HepG2 (cell line): ENCODE data around the gene ATF6. TPM values are rescaled to one million over a fixed set of nuclear protein-coding genes. Genes with fewer than 3 reads are reported as not detected.

ENCODE experiments used
- ATAC-seq: fragments of 200-7000 bp; cut with Tn5 transposase; 3 replicates; pipeline ENCODE4 v1.9.1; 2020; ENCODE audit warnings: mild to moderate bottlenecking, moderate library complexity
- BruUV-seq: library from RNA; stranded (reverse); fragments of 400-500 nt; replicated peaks from 2 replicates; lab custom pipeline; 2021; lab: Mats Ljungman, UMichigan
- CTCF ChIA-PET: fragments of 300-600 bp; formaldehyde crosslinking; extraction: SDS; loops from one replicate; lab custom pipeline; 2021; ENCODE audit warnings: low total read pairs, inconsistent platforms, low intra/inter-chr PET ratio; lab: Yijun Ruan, JAX
- POLR2A ChIA-PET: fragments of 350-600 bp; sonication (Branson Sonifier 250); formaldehyde crosslinking; loops from one replicate; lab custom pipeline; 2020; ENCODE audit warnings: antibody characterized with exemption, inconsistent platforms; lab: Yijun Ruan, JAX
- DNase-seq: peaks from one replicate; pipeline ENCODE4 v3.0.0-alpha.2; 2015; ENCODE audit warnings: low spot score
- FAIRE-seq: peaks from 3 replicates; lab custom pipeline; 2011; peaks lifted over from hg19 to GRCh38; lab: Jason Lieb, UNC
- H2AFZ ChIP-seq: one replicate; pipeline ENCODE4 v1.6.1; 2011; ENCODE audit warnings: low read length, inconsistent platforms
- H3K27ac ChIP-seq: fragments of 300-600 bp; 3 replicates; pipeline ENCODE4 v1.8.0; 2011; ENCODE audit warnings: mixed run types, mild to moderate bottlenecking, mixed read lengths, low read length, inconsistent platforms; ENCODE audit not compliant: insufficient read depth; ENCODE audit errors: extremely low read length
- H3K27me3 ChIP-seq, 2 experiments: fragments of 200-600 bp in 1 of 2; 2 replicates in 1 of 2; 3 replicates in 1 of 2; pipeline versions ENCODE4 v1.6.0 to v1.8.0; 2011; ENCODE audit warnings: low read length in 2 of 2, mild to moderate bottlenecking in 2 of 2, moderate library complexity in 2 of 2, inconsistent platforms in 1 of 2; ENCODE audit not compliant: insufficient read depth in 2 of 2, control insufficient read depth in 1 of 2
- H3K36me3 ChIP-seq, 2 experiments: fragments of 200-600 bp in 1 of 2; replicated peaks in 1 of 2; 2 replicates in 1 of 2; 3 replicates in 1 of 2; pipeline versions ENCODE4 v1.5.1 to v1.8.0; 2011; ENCODE audit warnings: low read length in 2 of 2, inconsistent platforms in 1 of 2; ENCODE audit not compliant: insufficient read depth in 2 of 2, control insufficient read depth in 1 of 2
- H3K4me1 ChIP-seq: 2 replicates; pipeline ENCODE4 v1.5.1; 2012; ENCODE audit warnings: low read length, inconsistent platforms; ENCODE audit not compliant: insufficient read depth
- H3K4me2 ChIP-seq: 2 replicates; pipeline ENCODE4 v1.6.0; 2011; ENCODE audit warnings: low read depth, low read length, inconsistent platforms
- H3K4me3 ChIP-seq, 3 experiments: fragments of 200-600 bp in 1 of 3; sonication (generic), shearing (Covaris generic) in 1 of 3; replicated peaks in 1 of 3; 2 replicates each; pipeline ENCODE4 v1.5.1; 2011 to 2016; ENCODE audit warnings: low read length in 3 of 3, inconsistent platforms in 2 of 3, low read depth in 2 of 3, mild to moderate bottlenecking in 2 of 3, control low read depth in 1 of 3, mixed read lengths in 1 of 3; ENCODE audit not compliant: insufficient read depth in 1 of 3
- H3K79me2 ChIP-seq: one replicate; pipeline ENCODE4 v1.6.1; 2011; ENCODE audit warnings: low read length, inconsistent platforms; ENCODE audit not compliant: insufficient read depth
- H3K9ac ChIP-seq: 2 replicates; pipeline ENCODE4 v1.6.0; 2011; ENCODE audit warnings: mild to moderate bottlenecking, low read depth, low read length, inconsistent platforms; ENCODE audit not compliant: insufficient read depth
- H3K9me3 ChIP-seq: 2 replicates; pipeline ENCODE4 v1.5.1; 2012; ENCODE audit warnings: mild to moderate bottlenecking, low read length
- H4K20me1 ChIP-seq: 2 replicates; pipeline ENCODE4 v1.6.0; 2011; ENCODE audit warnings: inconsistent platforms, mild to moderate bottlenecking, low read length, moderate library complexity; ENCODE audit not compliant: insufficient read depth
- DMAP1 ChIP-seq: IDR thresholded peaks from 2 replicates; pipeline ENCODE4 v1.6.1; 2016
- FOXK2 ChIP-seq: fragments of 450-650 bp; IDR thresholded peaks from 2 replicates; pipeline ENCODE4 v1.6.1; 2016
- HOXA5 ChIP-seq: sonication (generic); formaldehyde crosslinking; IDR thresholded peaks from 2 replicates; pipeline ENCODE4 v1.4.0; 2020; ENCODE audit warnings: missing genetic modification reagents
- MLLT10 ChIP-seq: sonication (generic); formaldehyde crosslinking; IDR thresholded peaks from 2 replicates; pipeline ENCODE4 v1.4.0; 2020; ENCODE audit warnings: missing genetic modification reagents
- MXD4 ChIP-seq: IDR thresholded peaks from 2 replicates; pipeline ENCODE4 v1.6.1; 2016; ENCODE audit warnings: mild to moderate bottlenecking, missing biosample characterization, missing genetic modification reagents
- PITX1 ChIP-seq: sonication (generic); formaldehyde crosslinking; IDR thresholded peaks from 2 replicates; pipeline ENCODE4 v1.5.1; 2020; ENCODE audit warnings: mild to moderate bottlenecking, missing genetic modification reagents
- RARG ChIP-seq: sonication (generic); formaldehyde crosslinking; IDR thresholded peaks from 2 replicates; pipeline ENCODE4 v1.4.0; 2020; ENCODE audit warnings: low read depth, mild to moderate bottlenecking, missing genetic modification reagents
- RCOR2 ChIP-seq: IDR thresholded peaks from 2 replicates; pipeline ENCODE4 v1.6.1; 2016; ENCODE audit warnings: missing biosample characterization, missing genetic modification reagents
- SCMH1 ChIP-seq: sonication (generic); formaldehyde crosslinking; IDR thresholded peaks from 2 replicates; pipeline ENCODE4 v1.9.0; 2021; ENCODE audit warnings: missing genetic modification reagents, mild to moderate bottlenecking, borderline replicate concordance
- SOX5 ChIP-seq: IDR thresholded peaks from 2 replicates; pipeline ENCODE4 v1.6.1; 2016; ENCODE audit warnings: borderline replicate concordance
- ZC3H4 ChIP-seq: sonication (generic); formaldehyde crosslinking; IDR thresholded peaks from 2 replicates; pipeline ENCODE4 v1.4.0; 2020; ENCODE audit warnings: missing genetic modification reagents, borderline replicate concordance
- ZMYM2 ChIP-seq: sonication (generic); formaldehyde crosslinking; IDR thresholded peaks from 2 replicates; pipeline ENCODE4 v1.8.0; 2022; ENCODE audit warnings: mild to moderate bottlenecking, missing genetic modification reagents
- ZNF33A ChIP-seq: sonication (generic); formaldehyde crosslinking; IDR thresholded peaks from 2 replicates; pipeline ENCODE4 v1.5.1; 2020; ENCODE audit warnings: missing genetic modification reagents, mild to moderate bottlenecking, moderate library complexity, borderline replicate concordance
- ZNF501 ChIP-seq: sonication (generic); formaldehyde crosslinking; IDR thresholded peaks from 2 replicates; pipeline ENCODE4 v1.5.1; 2020; ENCODE audit warnings: mild to moderate bottlenecking, moderate library complexity, missing genetic modification reagents
- WGBS: methylation state at CpG from one replicate; pipeline ENCODE4 v1.1.6; 2017; ENCODE audit warnings: low lambda C conversion rate; 5-methylcytosine and 5-hydroxymethylcytosine counted together
- in situ Hi-C: cut with HindIII; loops from 2 replicates; pipeline ENCODE4 v1.10.0; 2017; ENCODE audit warnings: low pct_unique_long_range_greater_than_20kb; ENCODE audit not compliant: extremely low pct_ligation_motif_present
- intact Hi-C: fragments of 100-400 bp; cut with micrococcal nuclease; formaldehyde crosslinking; loops from one replicate; pipeline ENCODE4 v1.10.0; 2022; ENCODE audit not compliant: unreplicated experiment
- polyA plus RNA-seq, 8 experiments: library from polyadenylated mRNA; depleted of rRNA in 3 of 8; stranded (reverse) in 7 of 8; unstranded in 1 of 8; fragments of >200 nt; fragmentation: Illumina TruSeq in 4 of 8; extraction: Trizol in 4 of 8; gene quantifications; 2 replicates each; pipeline versions ENCODE4 v1.2.1 to v1.2.3, GENCODE V29; 2011 to 2016; ENCODE audit warnings: low read depth in 4 of 8, missing spikeins in 1 of 8, mixed read lengths in 1 of 8; ENCODE audit not compliant: insufficient read depth in 1 of 8
- total RNA-seq, 5 experiments: library from RNA; depleted of rRNA; stranded (reverse); fragments of >200 nt; fragmentation: Illumina TruSeq; extraction: Trizol; gene quantifications; 2 replicates each; pipeline ENCODE4 v1.2.3, GENCODE V29; 2016; ENCODE audit warnings: low read depth in 1 of 5
- TF ChIP-seq, protein P1 (sequence below): sonication (generic); formaldehyde crosslinking; IDR thresholded peaks from 2 replicates; pipeline ENCODE4 v1.9.0; 2022; ENCODE audit warnings: missing genetic modification reagents, mild to moderate bottlenecking, borderline replicate concordance
- TF ChIP-seq, protein P2 (sequence below): sonication (generic); formaldehyde crosslinking; IDR thresholded peaks from 2 replicates; pipeline ENCODE4 v1.9.0; 2021; ENCODE audit warnings: missing genetic modification reagents, mild to moderate bottlenecking, borderline replicate concordance

Gene ATF6
- total and polyA plus RNA-seq, 2 of the 13 experiments (the other 11 are each of a cell fraction or from before 2014, with no cell fraction given): 13.2 to 14.5 TPM

DNA sequence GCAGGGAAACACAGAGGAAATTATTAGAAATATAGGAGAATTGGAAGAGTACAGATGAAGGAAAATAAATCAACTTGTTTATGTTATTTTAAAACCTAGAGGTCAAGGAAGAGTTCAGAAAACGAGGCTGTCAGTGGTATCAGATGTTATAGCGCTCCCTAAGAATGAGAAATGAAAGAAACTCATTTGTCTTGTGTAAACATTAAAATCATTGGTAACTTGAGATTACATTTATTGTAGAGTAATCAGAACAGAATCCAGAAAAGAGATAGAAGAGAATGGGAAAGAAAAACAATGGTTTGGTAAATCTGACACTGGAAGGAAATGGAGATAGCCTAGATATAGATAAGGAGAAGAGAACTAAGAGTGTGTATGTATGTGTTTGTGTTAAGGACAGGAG is 106.4 kb downstream of the ATF6 start:
- H3K36me3 ChIP-seq: no peaks in the 10 kb centered on the region
- H3K4me2 ChIP-seq: no peak overlapping the region
- CTCF ChIA-PET: no interaction called here
- H3K9me3 ChIP-seq: no peaks in the 10 kb centered on the region
- 88% methylated on average over 2 of the region's 2 CpGs for WGBS
- no peaks in the 10 kb centered on the region for H3K27me3 ChIP-seq
- POLR2A ChIA-PET: no interaction called here
- FAIRE-seq: no peak
- H3K79me2 ChIP-seq: no peaks in the 10 kb centered on the region
- no peak overlapping the region for H3K27ac ChIP-seq
- DNase-seq: no peak
- H4K20me1 ChIP-seq: no peaks in the 10 kb centered on the region
- in situ Hi-C loops: no loop called here
- TF ChIP-seq RARG (CRISPR knock-in tag) (no peak), MLLT10 (CRISPR knock-in tag) (no peak), ZNF501 (CRISPR knock-in tag) (no peak), ZC3H4 (CRISPR knock-in tag) (no peak), PITX1 (CRISPR knock-in tag) (no peak), SCMH1 (CRISPR knock-in tag) (no peak), ZNF33A (CRISPR knock-in tag) (no peak), RCOR2 (no peak), FOXK2 (no peak), SOX5 (CRISPR knock-in tag) (no peak)
- intact Hi-C loops: no loop called here
- H3K4me3 ChIP-seq: no peak overlapping the region
- no peak for ATAC-seq
- H2AFZ ChIP-seq: no peak overlapping the region
- peaks cover 17% of the 10 kb centered on the region; the same call in 1 of the 2 replicates for H3K4me1 ChIP-seq
- no TSS peak for BruUV-seq
- H3K9ac ChIP-seq: no peak overlapping the region

DNA sequence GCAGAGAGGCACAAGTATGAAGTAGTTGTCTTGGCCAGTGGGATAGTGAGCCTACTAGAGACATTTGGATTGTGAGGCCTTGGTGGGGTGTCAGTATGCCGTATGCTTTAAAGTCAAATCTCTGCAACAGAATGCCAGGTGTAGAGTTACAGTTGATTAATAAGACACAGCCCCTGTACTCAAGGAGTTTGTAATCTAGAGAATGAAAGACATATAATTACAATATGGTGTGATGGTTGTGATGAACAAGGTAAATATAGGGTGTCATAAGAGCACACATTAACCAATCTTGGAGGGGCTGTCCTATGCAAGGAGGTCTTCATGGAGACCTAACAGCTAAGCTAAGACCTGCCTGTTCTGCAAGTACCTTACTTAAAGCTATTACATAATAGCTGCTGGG is 113.1 kb downstream of the ATF6 start:
- Histone ChIP-seq H3K27ac (no peak overlapping the region), H3K9me3 (no peaks in the 10 kb centered on the region), H2AFZ (no peak overlapping the region), H3K4me3 (no peak overlapping the region), H3K4me2 (no peak overlapping the region), H3K9ac (no peak overlapping the region), H3K79me2 (no peaks in the 10 kb centered on the region), H3K4me1 (no peaks in the 10 kb centered on the region), H3K27me3 (no peaks in the 10 kb centered on the region), H3K36me3 (no peaks in the 10 kb centered on the region), H4K20me1 (no peaks in the 10 kb centered on the region)
- ChIA-PET POLR2A (no interaction called here), CTCF (no interaction called here)
- FAIRE-seq (no peak), ATAC-seq (no peak), DNase-seq (no peak)
- in situ Hi-C loops: no loop called here
- intact Hi-C loops: no loop called here
- 95% methylated on average over 1 of the region's 1 CpG for WGBS
- no peak for TF ChIP-seq DMAP1 (CRISPR knock-in tag)
- TF ChIP-seq, protein P1, sequence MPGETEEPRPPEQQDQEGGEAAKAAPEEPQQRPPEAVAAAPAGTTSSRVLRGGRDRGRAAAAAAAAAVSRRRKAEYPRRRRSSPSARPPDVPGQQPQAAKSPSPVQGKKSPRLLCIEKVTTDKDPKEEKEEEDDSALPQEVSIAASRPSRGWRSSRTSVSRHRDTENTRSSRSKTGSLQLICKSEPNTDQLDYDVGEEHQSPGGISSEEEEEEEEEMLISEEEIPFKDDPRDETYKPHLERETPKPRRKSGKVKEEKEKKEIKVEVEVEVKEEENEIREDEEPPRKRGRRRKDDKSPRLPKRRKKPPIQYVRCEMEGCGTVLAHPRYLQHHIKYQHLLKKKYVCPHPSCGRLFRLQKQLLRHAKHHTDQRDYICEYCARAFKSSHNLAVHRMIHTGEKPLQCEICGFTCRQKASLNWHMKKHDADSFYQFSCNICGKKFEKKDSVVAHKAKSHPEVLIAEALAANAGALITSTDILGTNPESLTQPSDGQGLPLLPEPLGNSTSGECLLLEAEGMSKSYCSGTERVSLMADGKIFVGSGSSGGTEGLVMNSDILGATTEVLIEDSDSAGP (CRISPR knock-in tag): no peak
- TF ChIP-seq MXD4 (CRISPR knock-in tag): no peak
- no peak for TF ChIP-seq HOXA5 (CRISPR knock-in tag)
- TF ChIP-seq ZMYM2 (CRISPR knock-in tag): no peak
- no peak for TF ChIP-seq RCOR2
- TF ChIP-seq, protein P2, sequence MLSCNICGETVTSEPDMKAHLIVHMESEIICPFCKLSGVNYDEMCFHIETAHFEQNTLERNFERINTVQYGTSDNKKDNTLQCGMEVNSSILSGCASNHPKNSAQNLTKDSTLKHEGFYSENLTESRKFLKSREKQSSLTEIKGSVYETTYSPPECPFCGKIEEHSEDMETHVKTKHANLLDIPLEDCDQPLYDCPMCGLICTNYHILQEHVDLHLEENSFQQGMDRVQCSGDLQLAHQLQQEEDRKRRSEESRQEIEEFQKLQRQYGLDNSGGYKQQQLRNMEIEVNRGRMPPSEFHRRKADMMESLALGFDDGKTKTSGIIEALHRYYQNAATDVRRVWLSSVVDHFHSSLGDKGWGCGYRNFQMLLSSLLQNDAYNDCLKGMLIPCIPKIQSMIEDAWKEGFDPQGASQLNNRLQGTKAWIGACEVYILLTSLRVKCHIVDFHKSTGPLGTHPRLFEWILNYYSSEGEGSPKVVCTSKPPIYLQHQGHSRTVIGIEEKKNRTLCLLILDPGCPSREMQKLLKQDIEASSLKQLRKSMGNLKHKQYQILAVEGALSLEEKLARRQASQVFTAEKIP (CRISPR knock-in tag): no peak
- BruUV-seq: no TSS peak
